Thyroid gland (tissue), 4 donors: Measurements from ENCODE around the gene CYP46A1. TPM values are rescaled to one million over a fixed set of nuclear protein-coding genes. Genes with fewer than 3 reads are reported as not detected.

ENCODE experiments used
- DNase-seq, 2 donors: peaks; one replicate each; pipeline ENCODE4 v3.0.0-alpha.2; 2019
- H3K27ac ChIP-seq, 3 donors: fragments of 200-600 bp; sonication (generic); 1 replicate in 2 of 3; 2 replicates in 1 of 3; pipeline ENCODE4 v1.5.1; 2016 to 2019; ENCODE audit warnings: mild to moderate bottlenecking in 1 of 3, moderate library complexity in 1 of 3
- H3K27me3 ChIP-seq: fragments of 200-600 bp; sonication (generic); one replicate; pipeline ENCODE4 v1.5.1; 2019
- H3K36me3 ChIP-seq, 2 donors: fragments of 200-600 bp; sonication (generic); one replicate each; pipeline ENCODE4 v1.5.1; 2016 to 2019
- H3K4me1 ChIP-seq, 2 donors: fragments of 200-600 bp; sonication (generic); one replicate each; pipeline ENCODE4 v1.5.1; 2017 to 2019
- H3K4me3 ChIP-seq, 3 donors: fragments of 200-600 bp; sonication (generic); replicated peaks in 1 of 3; 1 replicate in 2 of 3; 2 replicates in 1 of 3; pipeline ENCODE4 v1.5.1; 2016; ENCODE audit warnings: mild to moderate bottlenecking in 1 of 3
- H3K9me3 ChIP-seq: fragments of 200-600 bp; sonication (generic); one replicate; pipeline ENCODE4 v1.5.1; 2017
- POLR2A ChIP-seq, 2 donors: fragments of 450-650 bp; IDR thresholded peaks; one replicate each; pipeline ENCODE4 v1.6.1; 2017; ENCODE audit warnings: antibody characterized with exemption in 2 of 2, mild to moderate bottlenecking in 2 of 2, moderate library complexity in 1 of 2
- WGBS, 2 donors: methylation state at CpG; one replicate each; pipeline ENCODE4 v1.1.5; 2017; 5-methylcytosine and 5-hydroxymethylcytosine counted together
- intact Hi-C: fragments of 100-400 bp; cut with DNase I; formaldehyde crosslinking; loops from one replicate; pipeline ENCODE4 v1.15.1; 2023
- total RNA-seq, 4 donors: library from RNA; depleted of rRNA; stranded (reverse); fragments of >200 nt; gene quantifications; one replicate each; pipeline ENCODE4 v1.2.3, GENCODE V29; 2016
- TF ChIP-seq, protein P1 (sequence below), 6 experiments: fragments of 200-600 bp in 3 of 6; fragments of 450-650 bp in 3 of 6; sonication (generic) in 3 of 6; IDR thresholded peaks; one replicate each; pipeline ENCODE4 v1.5.1; 2016 to 2019; ENCODE audit warnings: antibody characterized with exemption in 6 of 6, mild to moderate bottlenecking in 2 of 6, inconsistent platforms in 1 of 6, moderate library complexity in 1 of 6

The CYP46A1 gene
- total RNA-seq, 4 donors from 2014 or later: 0.54 to 5.2 (median 1.5) TPM

DNA sequence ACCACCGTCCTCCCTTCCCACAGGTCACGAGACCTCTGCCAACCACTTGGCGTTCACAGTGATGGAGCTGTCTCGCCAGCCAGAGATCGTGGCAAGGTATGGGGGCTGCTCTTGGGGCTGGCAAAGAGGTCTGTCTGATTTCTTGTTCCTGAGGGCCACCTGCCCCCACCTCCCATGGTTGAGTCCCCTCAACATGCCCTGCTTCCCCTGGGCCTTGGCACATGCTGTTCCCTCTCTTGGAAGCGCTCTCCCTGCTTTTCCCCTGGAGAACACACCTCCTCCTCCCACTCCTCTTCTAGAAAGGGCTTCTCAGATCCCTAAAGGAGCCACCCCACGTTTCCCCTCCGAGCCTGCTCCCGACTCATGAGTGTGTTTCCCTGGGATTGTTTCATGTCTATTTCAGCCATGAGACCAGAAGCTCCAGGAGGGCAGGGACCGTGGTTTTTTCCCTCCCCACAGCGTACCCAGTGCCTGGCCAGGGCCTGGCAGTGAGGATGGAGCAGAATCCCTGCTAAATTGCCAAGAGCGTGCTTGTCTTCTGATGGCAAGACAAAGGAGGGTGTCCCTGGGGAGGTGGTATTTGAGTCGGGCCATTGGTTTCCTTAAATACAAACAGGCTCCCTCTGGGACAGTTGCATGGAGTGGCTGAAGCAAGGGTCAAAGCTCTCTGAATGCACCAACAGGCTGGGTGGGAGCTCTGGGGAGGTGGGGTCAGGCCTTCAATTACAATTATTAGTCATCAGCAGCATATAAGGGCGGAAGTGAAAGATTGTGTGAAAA lies 34.1 kb downstream of the CYP46A1 start:
- H3K4me1 ChIP-seq: no peaks in the 10 kb centered on the region
- no peak for TF ChIP-seq POLR2A (IDR thresholded peaks at IDR 0.05)
- TF ChIP-seq, protein P1, sequence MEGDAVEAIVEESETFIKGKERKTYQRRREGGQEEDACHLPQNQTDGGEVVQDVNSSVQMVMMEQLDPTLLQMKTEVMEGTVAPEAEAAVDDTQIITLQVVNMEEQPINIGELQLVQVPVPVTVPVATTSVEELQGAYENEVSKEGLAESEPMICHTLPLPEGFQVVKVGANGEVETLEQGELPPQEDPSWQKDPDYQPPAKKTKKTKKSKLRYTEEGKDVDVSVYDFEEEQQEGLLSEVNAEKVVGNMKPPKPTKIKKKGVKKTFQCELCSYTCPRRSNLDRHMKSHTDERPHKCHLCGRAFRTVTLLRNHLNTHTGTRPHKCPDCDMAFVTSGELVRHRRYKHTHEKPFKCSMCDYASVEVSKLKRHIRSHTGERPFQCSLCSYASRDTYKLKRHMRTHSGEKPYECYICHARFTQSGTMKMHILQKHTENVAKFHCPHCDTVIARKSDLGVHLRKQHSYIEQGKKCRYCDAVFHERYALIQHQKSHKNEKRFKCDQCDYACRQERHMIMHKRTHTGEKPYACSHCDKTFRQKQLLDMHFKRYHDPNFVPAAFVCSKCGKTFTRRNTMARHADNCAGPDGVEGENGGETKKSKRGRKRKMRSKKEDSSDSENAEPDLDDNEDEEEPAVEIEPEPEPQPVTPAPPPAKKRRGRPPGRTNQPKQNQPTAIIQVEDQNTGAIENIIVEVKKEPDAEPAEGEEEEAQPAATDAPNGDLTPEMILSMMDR (IDR thresholded peaks at IDR 0.05): no peak
- DNase-seq: no peak
- H3K36me3 ChIP-seq: no peaks in the 10 kb centered on the region
- no peaks in the 10 kb centered on the region for H3K9me3 ChIP-seq
- H3K27me3 ChIP-seq: no peaks in the 10 kb centered on the region
- H3K27ac ChIP-seq: no peak overlapping the region
- 76 to 81% methylated on average over 14 of the region's 14 CpGs for WGBS, 2 donors
- no peak overlapping the region for H3K4me3 ChIP-seq
- intact Hi-C loops: no loop called here

DNA sequence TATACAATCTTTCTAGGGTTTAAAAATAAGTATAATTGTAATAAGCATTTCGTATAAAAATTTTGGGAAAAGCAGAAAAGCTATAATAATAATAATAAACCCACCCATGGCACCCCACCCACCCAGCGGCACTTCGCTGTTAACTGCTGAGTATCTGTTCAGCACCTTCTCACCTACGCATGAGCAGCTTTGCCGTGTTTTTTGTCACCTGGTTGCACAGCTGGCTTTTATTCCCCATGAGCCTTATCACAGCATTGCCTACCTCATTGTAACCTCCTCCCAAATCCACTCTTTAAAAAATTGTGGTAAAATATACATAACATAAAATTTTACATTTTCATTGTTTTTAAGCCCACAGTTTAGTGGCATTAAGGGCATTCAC lies 34.7 kb downstream of the CYP46A1 start:
- intact Hi-C loops: no loop called here
- H3K27me3 ChIP-seq: no peaks in the 10 kb centered on the region
- H3K36me3 ChIP-seq: no peaks in the 10 kb centered on the region
- DNase-seq: no peak
- no peak overlapping the region for H3K27ac ChIP-seq
- no peak overlapping the region for H3K4me3 ChIP-seq
- no peaks in the 10 kb centered on the region for H3K4me1 ChIP-seq
- WGBS, 2 donors: 88 to 92% methylated on average over 5 of the region's 5 CpGs
- H3K9me3 ChIP-seq: no peaks in the 10 kb centered on the region
- no peak for TF ChIP-seq POLR2A (IDR thresholded peaks at IDR 0.05)
- TF ChIP-seq, protein P1 (IDR thresholded peaks at IDR 0.05): no peak

DNA sequence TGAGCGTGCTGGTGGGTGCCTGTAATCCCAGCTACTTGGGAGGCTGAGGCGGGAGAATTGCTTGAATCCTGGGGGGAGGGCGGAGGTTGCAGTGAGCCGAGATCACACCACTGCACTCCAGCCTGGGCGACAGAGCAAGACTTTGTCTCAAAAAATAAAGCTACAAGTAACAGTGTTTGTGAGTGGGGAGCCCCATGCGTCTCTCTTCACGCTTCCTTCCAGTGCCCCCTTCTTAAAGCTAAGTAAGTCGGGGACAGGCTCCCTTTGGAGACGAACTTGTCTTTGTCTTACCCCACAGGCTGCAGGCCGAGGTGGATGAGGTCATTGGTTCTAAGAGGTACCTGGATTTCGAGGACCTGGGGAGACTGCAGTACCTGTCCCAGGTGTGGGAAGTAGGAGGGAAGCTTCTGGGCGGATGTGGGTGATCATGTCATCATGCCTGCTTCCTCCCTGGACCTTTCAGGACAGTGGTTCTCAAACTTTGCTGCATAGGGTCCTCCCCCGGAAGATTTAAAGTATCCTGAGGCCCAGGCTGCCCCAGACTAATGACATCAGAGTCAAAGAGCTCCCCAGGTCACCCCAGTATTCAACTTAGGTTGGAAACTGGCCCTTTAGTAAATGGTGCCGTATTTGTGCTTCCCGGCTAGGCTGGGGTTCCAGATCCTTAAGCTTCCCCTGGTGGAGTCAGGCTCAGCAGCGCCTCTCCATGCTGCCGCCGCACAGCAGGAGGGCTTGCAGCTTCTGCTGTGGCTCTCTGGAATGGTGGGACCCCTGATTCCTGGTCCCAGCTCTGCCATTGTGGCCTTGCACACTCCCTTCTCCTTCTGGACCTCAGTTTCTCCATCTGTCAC lies 37.1 kb downstream of the CYP46A1 start:
- Histone ChIP-seq H3K36me3 (no peaks in the 10 kb centered on the region), H3K27ac (no peak overlapping the region), H3K4me1 (peaks cover 0 to 5% of the 10 kb centered on the region in 2 donors), H3K4me3 (no peak overlapping the region), H3K27me3 (no peaks in the 10 kb centered on the region), H3K9me3 (no peaks in the 10 kb centered on the region)
- no peak for DNase-seq
- TF ChIP-seq, protein P1 (IDR thresholded peaks at IDR 0.05): no peak
- TF ChIP-seq POLR2A (IDR thresholded peaks at IDR 0.05): no peak
- intact Hi-C loops: no loop called here
- 93 to 94% methylated on average over 17 to 18 of the region's 18 CpGs for WGBS, 2 donors

DNA sequence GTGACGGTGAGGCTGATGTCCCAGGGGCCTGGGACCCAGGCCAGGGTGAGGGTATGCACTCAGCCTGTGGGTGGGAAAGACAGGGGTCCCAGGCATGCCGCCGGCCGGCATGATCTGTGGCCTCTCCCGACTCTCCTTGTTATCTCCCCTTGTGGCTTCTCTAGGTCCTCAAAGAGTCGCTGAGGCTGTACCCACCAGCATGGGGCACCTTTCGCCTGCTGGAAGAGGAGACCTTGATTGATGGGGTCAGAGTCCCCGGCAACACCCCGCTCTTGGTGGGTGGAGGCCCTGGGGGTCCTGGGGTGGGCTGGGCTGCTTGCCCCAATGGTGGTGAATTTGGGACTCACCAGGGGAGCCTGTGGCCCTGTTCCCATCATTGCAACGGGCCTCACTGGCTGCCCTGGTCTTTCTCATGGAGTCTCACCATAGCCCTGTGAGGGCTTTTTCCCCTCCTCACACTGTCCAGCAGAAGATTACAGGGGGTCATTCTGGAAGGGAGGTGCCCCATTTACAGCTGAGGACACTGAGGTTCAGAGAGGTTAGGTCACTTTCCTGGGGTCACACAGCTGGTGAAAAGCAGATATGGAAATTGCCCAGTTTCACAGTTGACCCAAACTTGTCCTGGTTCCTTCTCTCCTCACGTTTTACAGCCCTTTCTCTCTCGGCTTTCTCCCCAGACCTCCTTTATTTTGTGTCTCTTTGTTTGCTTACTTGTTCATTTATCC lies 37.9 kb downstream of the CYP46A1 start:
- no peaks in the 10 kb centered on the region for H3K36me3 ChIP-seq
- intact Hi-C loops: no loop called here
- no peak overlapping the region for H3K27ac ChIP-seq
- WGBS, 2 donors: 87 to 89% methylated on average over 9 to 12 of the region's 12 CpGs
- peaks cover 0 to 10% of the 10 kb centered on the region in 2 donors for H3K4me1 ChIP-seq
- H3K9me3 ChIP-seq: no peaks in the 10 kb centered on the region
- no peak for DNase-seq
- no peaks in the 10 kb centered on the region for H3K27me3 ChIP-seq
- TF ChIP-seq POLR2A (IDR thresholded peaks at IDR 0.05): no peak
- TF ChIP-seq, protein P1 (IDR thresholded peaks at IDR 0.05): no peak
- no peak overlapping the region for H3K4me3 ChIP-seq
